SK-N-SH (cell line): Measurements from ENCODE around the gene ZNF689. TPM values are rescaled to one million over a fixed set of nuclear protein-coding genes. Genes with fewer than 3 reads are reported as not detected.

Source experiments
- CTCF ChIA-PET: fragments of 300-600, 350-600 bp; formaldehyde crosslinking; extraction: SDS; loops from one replicate; lab custom pipeline; 2021; lab: Yijun Ruan, JAX
- POLR2A ChIA-PET: fragments of 350-600 bp; sonication (Branson Sonifier 250); formaldehyde crosslinking; extraction: SDS; loops from one replicate; lab custom pipeline; 2020; ENCODE audit warnings: antibody characterized with exemption, inconsistent platforms; lab: Yijun Ruan, JAX
- DNase-seq: peaks from one replicate; pipeline ENCODE4 v3.0.0; 2012
- H2AFZ ChIP-seq: fragments of 200-600 bp; sonication (generic); 2 replicates; pipeline ENCODE4 v1.8.1; 2016; ENCODE audit warnings: antibody characterized with exemption, mild to moderate bottlenecking, low read depth
- H3F3A ChIP-seq: fragments of 200-600 bp; sonication (generic); replicated peaks from 2 replicates; pipeline ENCODE3; 2016; ENCODE audit warnings: antibody characterized with exemption, mild to moderate bottlenecking; ENCODE audit not compliant: insufficient read depth
- H3K27ac ChIP-seq, 2 experiments: fragments of 200-500 bp in 1 of 2; fragments of 200-600 bp in 1 of 2; sonication (Bioruptor generic) in 1 of 2; sonication (generic), shearing (Covaris generic) in 1 of 2; 2 replicates each; pipeline versions ENCODE4 v1.5.1 to v1.6.1; 2014 to 2016; ENCODE audit warnings: low read depth in 2 of 2, inconsistent platforms in 1 of 2, low read length in 1 of 2, mild to moderate bottlenecking in 1 of 2, mixed read lengths in 1 of 2
- H3K27me3 ChIP-seq: fragments of 200-600 bp; sonication (generic), shearing (Covaris generic); 2 replicates; pipeline ENCODE4 v1.6.1; 2016; ENCODE audit warnings: mixed run types; ENCODE audit not compliant: insufficient read depth
- H3K36me3 ChIP-seq, 2 experiments: fragments of 200-500 bp in 1 of 2; fragments of 200-600 bp in 1 of 2; sonication (Bioruptor generic) in 1 of 2; sonication (generic) in 1 of 2; replicated peaks in 1 of 2; 2 replicates each; pipeline versions ENCODE3 to v1.5.1; 2014 to 2016; ENCODE audit warnings: low read length in 1 of 2, mild to moderate bottlenecking in 1 of 2; ENCODE audit not compliant: insufficient read depth in 2 of 2, control insufficient read depth in 1 of 2
- H3K4me1 ChIP-seq, 2 experiments: fragments of 200-500 bp in 1 of 2; fragments of 200-600 bp in 1 of 2; sonication (Bioruptor generic) in 1 of 2; sonication (generic), shearing (Covaris generic) in 1 of 2; 2 replicates each; pipeline versions ENCODE4 v1.5.1 to v1.6.1; 2014 to 2016; ENCODE audit warnings: low read depth in 1 of 2, low read length in 1 of 2, mixed run types in 1 of 2; ENCODE audit not compliant: insufficient read depth in 2 of 2, control insufficient read depth in 1 of 2
- H3K4me2 ChIP-seq: fragments of 200-600 bp; sonication (generic), shearing (Covaris generic); 2 replicates; pipeline ENCODE4 v1.6.1; 2017; ENCODE audit warnings: mixed run types
- H3K4me3 ChIP-seq, 2 experiments: fragments of 200-500 bp in 1 of 2; fragments of 200-600 bp in 1 of 2; sonication (Bioruptor generic) in 1 of 2; sonication (generic), shearing (Covaris generic) in 1 of 2; 2 replicates each; pipeline versions ENCODE4 v1.5.1 to v1.8.1; 2014 to 2016; ENCODE audit warnings: low read depth in 2 of 2, inconsistent platforms in 1 of 2, low read length in 1 of 2, mild to moderate bottlenecking in 1 of 2, mixed read lengths in 1 of 2, moderate library complexity in 1 of 2
- H3K79me2 ChIP-seq: fragments of 200-600 bp; sonication (generic); 2 replicates; pipeline ENCODE4 v1.8.1; 2017; ENCODE audit warnings: mild to moderate bottlenecking; ENCODE audit not compliant: insufficient read depth
- H3K9ac ChIP-seq: fragments of 200-600 bp; sonication (generic); 2 replicates; pipeline ENCODE4 v1.6.1; 2017; ENCODE audit warnings: mixed run types
- H3K9me2 ChIP-seq: fragments of 200-600 bp; sonication (generic); 2 replicates; pipeline ENCODE4 v1.6.1; 2017; ENCODE audit warnings: mixed run types
- H3K9me3 ChIP-seq: fragments of 200-600 bp; sonication (generic); 2 replicates; pipeline ENCODE4 v1.6.1; 2017; ENCODE audit warnings: mixed run types, mild to moderate bottlenecking, moderate library complexity
- H4K20me1 ChIP-seq: fragments of 200-600 bp; sonication (generic); 2 replicates; pipeline ENCODE4 v1.6.1; 2017; ENCODE audit warnings: mild to moderate bottlenecking, mixed run types; ENCODE audit not compliant: insufficient read depth
- CHD2 ChIP-seq: fragments of 150-350 bp; IDR thresholded peaks from 2 replicates; pipeline ENCODE4 v1.6.1; 2018; ENCODE audit warnings: low read length; ENCODE audit not compliant: partially characterized antibody
- CTCF ChIP-seq: fragments of 200-600 bp; sonication (generic); IDR thresholded peaks from 2 replicates; pipeline ENCODE4 v1.6.1; 2017; ENCODE audit warnings: antibody characterized with exemption, mild to moderate bottlenecking, moderate library complexity
- EZH2phosphoT487 ChIP-seq: fragments of 200-600 bp; sonication (generic); IDR thresholded peaks from 2 replicates; pipeline ENCODE4 v1.6.1; 2017; ENCODE audit warnings: low read depth, mixed run types, mild to moderate bottlenecking, antibody characterized with exemption, moderate library complexity, borderline replicate concordance
- FOSL2 ChIP-seq: IDR thresholded peaks from 2 replicates; pipeline ENCODE4 v1.4.0; 2012; ENCODE audit warnings: low read depth, mild to moderate bottlenecking, moderate library complexity, borderline replicate concordance
- FOXJ3 ChIP-seq: sonication (generic); formaldehyde crosslinking; IDR thresholded peaks from 2 replicates; pipeline ENCODE4 v1.5.1; 2020; ENCODE audit warnings: mild to moderate bottlenecking, missing genetic modification reagents
- FOXM1 ChIP-seq: IDR thresholded peaks from 2 replicates; pipeline ENCODE4 v1.4.0; 2012; ENCODE audit warnings: low read depth, mild to moderate bottlenecking
- JUND ChIP-seq: IDR thresholded peaks from 2 replicates; pipeline ENCODE4 v1.4.0; 2012
- MXI1 ChIP-seq: IDR thresholded peaks from 2 replicates; pipeline ENCODE4 v1.6.1; 2012; ENCODE audit warnings: mild to moderate bottlenecking, low read depth, low read length, improper control_type of control experiment
- POLR2AphosphoS5 ChIP-seq: IDR thresholded peaks from 2 replicates; pipeline ENCODE4 v1.6.1; 2012; ENCODE audit warnings: low read depth, low read length
- RFX5 ChIP-seq: IDR thresholded peaks from 2 replicates; pipeline ENCODE4 v1.6.1; 2012; ENCODE audit warnings: mild to moderate bottlenecking, improper control_type of control experiment, low read length
- SIN3A ChIP-seq: IDR thresholded peaks from 2 replicates; pipeline ENCODE4 v1.6.1; 2012; ENCODE audit warnings: low read depth, mild to moderate bottlenecking, low read length, moderate library complexity, borderline replicate concordance
- USF1 ChIP-seq: IDR thresholded peaks from 2 replicates; pipeline ENCODE4 v1.4.0; 2012; ENCODE audit warnings: low read depth, borderline replicate concordance
- USF2 ChIP-seq: fragments of 150-350 bp; IDR thresholded peaks from 2 replicates; pipeline ENCODE4 v1.6.1; 2017; ENCODE audit warnings: antibody characterized with exemption, low read length, low read depth, borderline replicate concordance
- WGBS: methylation state at CpG from one replicate; pipeline ENCODE4 v1.1.6; 2017; ENCODE audit warnings: low lambda C conversion rate; 5-methylcytosine and 5-hydroxymethylcytosine counted together
- polyA plus RNA-seq, 3 experiments: library from polyadenylated mRNA; depleted of rRNA; stranded (reverse); fragments of >200 nt; gene quantifications; 2 replicates each; pipeline ENCODE4 v1.2.3, GENCODE V29; 2012
- small RNA-seq, 7 experiments: library from RNA; depleted of rRNA; stranded (forward); fragments of <200 nt; gene quantifications; one replicate each; pipeline ENCODE3, GENCODE V24; 2012

Gene ZNF689
- polyA plus RNA-seq, 1 of the 3 experiments (the other 2 are of a cell fraction) = 2.9 TPM

- H3K4me3 ChIP-seq = no peak overlapping the region
- H2AFZ ChIP-seq = no peak overlapping the region
- no peaks in the 10 kb centered on the region for H4K20me1 ChIP-seq
- H3K27ac ChIP-seq = no peak overlapping the region
- no peaks in the 10 kb centered on the region for H3K27me3 ChIP-seq
- H3K9me2 ChIP-seq = no peaks in the 10 kb centered on the region
- no peaks in the 10 kb centered on the region for H3F3A ChIP-seq
- no peak overlapping the region for H3K9ac ChIP-seq
- WGBS = 98% methylated on average over 2 of the region's 2 CpGs
- peaks cover 0 to 21% of the 10 kb centered on the region in 2 experiments for H3K36me3 ChIP-seq
- ChIA-PET CTCF (interaction anchor here (1.5 to 4.1 kb wide), 2 partner anchors 17 to 104 kb away, joined by 3 to 16 read pairs; no protein-coding TSS in a partner anchor), POLR2A (no interaction called here)
- no peak for TF ChIP-seq JUND
- TF ChIP-seq CHD2 = no peak
- no peak for TF ChIP-seq USF2
- no peak for TF ChIP-seq USF1
- no peak for TF ChIP-seq POLR2AphosphoS5
- TF ChIP-seq MXI1 = no peak
- no peak for TF ChIP-seq EZH2phosphoT487
- TF ChIP-seq FOXM1 = no peak
- no peak for TF ChIP-seq RFX5
- TF ChIP-seq SIN3A = no peak
- no peak for TF ChIP-seq CTCF
- no peak for TF ChIP-seq FOXJ3 (CRISPR knock-in tag)
- H3K4me1 ChIP-seq = peaks cover 0 to 3% of the 10 kb centered on the region in 2 experiments; a peak in 1 of 4 replicates
- H3K9me3 ChIP-seq = no peaks in the 10 kb centered on the region
- DNase-seq = no peak
- H3K4me2 ChIP-seq = no peak overlapping the region
- H3K79me2 ChIP-seq = peaks cover 26% of the 10 kb centered on the region
These were observed 56.7 kb downstream of the ZNF689 start for GRCh38 chr16:30553393-30553899.

GRCh38 chr16:30552956-30553355, 57.2 kb downstream of the ZNF689 start:
- 90% methylated on average over 2 of the region's 4 CpGs for WGBS
- Histone ChIP-seq H3F3A (no peaks in the 10 kb centered on the region), H3K27ac (no peak overlapping the region), H3K27me3 (no peaks in the 10 kb centered on the region), H3K9me3 (no peaks in the 10 kb centered on the region), H3K9me2 (no peaks in the 10 kb centered on the region)
- no peak for DNase-seq
- ChIA-PET CTCF (interaction anchor here (1.5 to 4.1 kb wide), 2 partner anchors 17 to 103 kb away, joined by 3 to 16 read pairs; no protein-coding TSS in a partner anchor), POLR2A (no interaction called here)
- no peak for TF ChIP-seq FOSL2
- no peak for TF ChIP-seq JUND
- TF ChIP-seq, all 33 proteins: peak for 0
- H3K36me3 ChIP-seq = peaks cover 0 to 21% of the 10 kb centered on the region in 2 experiments
- no peak overlapping the region for H3K9ac ChIP-seq
- H2AFZ ChIP-seq = no peak overlapping the region
- H3K79me2 ChIP-seq = peaks cover 26% of the 10 kb centered on the region
- H4K20me1 ChIP-seq = no peaks in the 10 kb centered on the region
- H3K4me3 ChIP-seq = no peak overlapping the region
- no peak overlapping the region for H3K4me2 ChIP-seq
- H3K4me1 ChIP-seq = peaks cover 0 to 3% of the 10 kb centered on the region in 2 experiments; a peak in 1 of 4 replicates

Small RNAs within 50 kb of the gene (small RNA-seq; reads per million reads assigned to genes)
- gene AC093249.1 = 0 reads per million in 7 experiments
- 0 reads per million in 7 experiments for gene AC093249.4

Other genes with a start within 250 kb of the ZNF689 start
- gene TBC1D10B, start 239.9 kb downstream of the ZNF689 start, polyA plus RNA-seq (2012; rRNA removed) = 15.7 and 20.5 TPM in 2 replicates
- gene MYL11, start 235.6 kb downstream of the ZNF689 start, polyA plus RNA-seq (2012; rRNA removed) = 0.23 TPM in 1 of 2 replicates, not detected in the other
- 0.13 and 0.25 TPM in 2 replicates for gene SEPTIN1, start 227.8 kb downstream of the ZNF689 start, polyA plus RNA-seq (2012; rRNA removed)
- gene ZNF48, start 215.0 kb downstream of the ZNF689 start, polyA plus RNA-seq (2012; rRNA removed) = 7.9 and 8.8 TPM in 2 replicates
- 20.4 and 21.7 TPM in 2 replicates for gene ZNF771, start 202.8 kb downstream of the ZNF689 start, polyA plus RNA-seq (2012; rRNA removed)
- gene DCTPP1, start 180.4 kb downstream of the ZNF689 start, polyA plus RNA-seq (2012; rRNA removed) = 78.9 and 79.2 TPM in 2 replicates
- 30.8 and 36.3 TPM in 2 replicates for gene SEPHS2, start 164.5 kb downstream of the ZNF689 start, polyA plus RNA-seq (2012; rRNA removed)
- gene ITGAL, start 137.6 kb downstream of the ZNF689 start, polyA plus RNA-seq (2012; rRNA removed) = 0.12 and 0.28 TPM in 2 replicates
- 26.0 and 26.5 TPM in 2 replicates for gene ZNF768, start 83.8 kb downstream of the ZNF689 start, polyA plus RNA-seq (2012; rRNA removed)
- gene ZNF747, start 75.5 kb downstream of the ZNF689 start, polyA plus RNA-seq (2012; rRNA removed) = 5.6 and 5.8 TPM in 2 replicates
- 2.8 and 3.4 TPM in 2 replicates for gene ZNF764, start 52.0 kb downstream of the ZNF689 start, polyA plus RNA-seq (2012; rRNA removed)
- gene ZNF688, start 38.7 kb downstream of the ZNF689 start, polyA plus RNA-seq (2012; rRNA removed) = 9.1 and 13.4 TPM in 2 replicates
- 8.8 and 10.6 TPM in 2 replicates for gene ZNF785, start 24.7 kb downstream of the ZNF689 start, polyA plus RNA-seq (2012; rRNA removed)
- 7.5 and 13.5 TPM in 2 replicates for gene PRR14, start 40.6 kb upstream of the ZNF689 start, polyA plus RNA-seq (2012; rRNA removed)
- gene FBRS, start 48.0 kb upstream of the ZNF689 start, polyA plus RNA-seq (2012; rRNA removed) = 9.6 and 11.5 TPM in 2 replicates
- 3.7 and 5.6 TPM in 2 replicates for gene SRCAP, start 88.8 kb upstream of the ZNF689 start, polyA plus RNA-seq (2012; rRNA removed)
- gene PHKG2, start 138.0 kb upstream of the ZNF689 start, polyA plus RNA-seq (2012; rRNA removed) = 45.8 and 54.2 TPM in 2 replicates
- 28.4 and 36.5 TPM in 2 replicates for gene CFAP119, start 151.7 kb upstream of the ZNF689 start, polyA plus RNA-seq (2012; rRNA removed)
- 49.8 and 57.3 TPM in 2 replicates for gene RNF40, start 151.9 kb upstream of the ZNF689 start, polyA plus RNA-seq (2012; rRNA removed)
- gene ZNF629, start 176.8 kb upstream of the ZNF689 start, polyA plus RNA-seq (2012; rRNA removed) = 4.7 and 5.1 TPM in 2 replicates